CD4-positive, alpha-beta T cell (primary cell): ENCODE measurements around the gene ACACB. TPM values are rescaled to one million over a fixed set of nuclear protein-coding genes. Genes with fewer than 3 reads are reported as not detected.

ENCODE experiments used
- ATAC-seq: fragments of 200-7000 bp; cut with Tn5 transposase; one replicate; pipeline ENCODE4 v1.10.0; 2022; ENCODE audit warnings: mild to moderate bottlenecking; ENCODE audit not compliant: poor library complexity
- CTCF ChIA-PET: fragments of 350-600 bp; sonication (Branson Sonifier 250); formaldehyde crosslinking; loops from one replicate; lab custom pipeline; 2021; ENCODE audit warnings: antibody characterized with exemption, inconsistent platforms; lab: Charles Lee
- POLR2A ChIA-PET: fragments of 350-600 bp; sonication (Branson Sonifier 250); formaldehyde crosslinking; loops from one replicate; lab custom pipeline; 2021; ENCODE audit warnings: antibody characterized with exemption, inconsistent platforms; lab: Charles Lee
- DNase-seq, 14 experiments: peaks; one replicate each; pipeline ENCODE4 v3.0.0-alpha.2; 2013 to 2020; ENCODE audit warnings: mixed read lengths in 2 of 14
- H3K27ac ChIP-seq, 2 donors: one replicate each; pipeline versions ENCODE4 v1.5.1 to v1.7.0; 2013; ENCODE audit warnings: low read length in 2 of 2, low read depth in 1 of 2, mild to moderate bottlenecking in 1 of 2
- H3K27me3 ChIP-seq, 2 experiments: 1 replicate in 1 of 2; 2 replicates in 1 of 2; pipeline versions ENCODE4 v1.6.1 to v1.7.0; 2013; ENCODE audit warnings: low read length in 2 of 2, control low read depth in 1 of 2, mild to moderate bottlenecking in 1 of 2, moderate library complexity in 1 of 2; ENCODE audit not compliant: insufficient read depth in 2 of 2, control insufficient read depth in 1 of 2
- H3K36me3 ChIP-seq: one replicate; pipeline ENCODE4 v1.6.1; 2013; ENCODE audit warnings: low read length, control low read depth; ENCODE audit not compliant: insufficient read depth
- H3K4me1 ChIP-seq: one replicate; pipeline ENCODE4 v1.6.1; 2013; ENCODE audit warnings: low read length, control low read depth; ENCODE audit not compliant: insufficient read depth
- H3K4me3 ChIP-seq: one replicate; pipeline ENCODE4 v1.5.1; 2013; ENCODE audit warnings: mild to moderate bottlenecking, low read length, moderate library complexity
- H3K9me3 ChIP-seq, 2 experiments: 1 replicate in 1 of 2; 2 replicates in 1 of 2; pipeline versions ENCODE4 v1.6.1 to v1.7.0; 2013; ENCODE audit warnings: low read length in 2 of 2, mild to moderate bottlenecking in 2 of 2, control low read depth in 1 of 2, moderate library complexity in 1 of 2; ENCODE audit not compliant: control insufficient read depth in 1 of 2, insufficient read depth in 1 of 2
- H3K27ac Mint-ChIP-seq: one replicate; pipeline ENCODE4 v1.8.0; 2020; ENCODE audit warnings: mixed read lengths
- H3K27me3 Mint-ChIP-seq: one replicate; pipeline ENCODE4 v1.8.0; 2021; ENCODE audit warnings: mixed read lengths
- H3K36me3 Mint-ChIP-seq: one replicate; pipeline ENCODE4 v1.8.0; 2021; ENCODE audit warnings: low read depth, mixed read lengths
- H3K4me1 Mint-ChIP-seq: one replicate; pipeline ENCODE4 v1.8.0; 2021; ENCODE audit warnings: low read depth, mixed read lengths
- H3K4me3 Mint-ChIP-seq: one replicate; pipeline ENCODE4 v1.8.0; 2020; ENCODE audit warnings: mild to moderate bottlenecking, mixed read lengths
- H3K9me3 Mint-ChIP-seq: one replicate; pipeline ENCODE4 v1.8.0; 2020; ENCODE audit warnings: mixed read lengths
- CTCF ChIP-seq: fragments of 200-600 bp; IDR thresholded peaks from one replicate; pipeline ENCODE4 v1.8.0; 2022; ENCODE audit warnings: antibody characterized with exemption, mild to moderate bottlenecking
- intact Hi-C, 2 experiments: fragments of 100-400 bp; cut with DNase I in 1 of 2; cut with micrococcal nuclease in 1 of 2; formaldehyde crosslinking; loops; one replicate each; pipeline versions ENCODE4 v1.15.1 to v1.9.0; 2023 to 2025; cut with DNase I, micrococcal nuclease
- total RNA-seq, 174 experiments: library from RNA in 2 of 174; stranded (reverse) in 2 of 174; gene quantifications; one replicate each; pipeline ENCODE4 v1.2.3 and lab custom pipeline; 2021 to 2026

Gene ACACB
- total RNA-seq, 2 experiments from 2014 or later, result 30.3 to 32.2 TPM

- Histone ChIP-seq H3K4me1 (no peaks in the 10 kb centered on the region), H3K27ac (no peak overlapping the region), H3K27me3 (peaks cover 17 to 26% of the 10 kb centered on the region in 2 experiments), H3K36me3 (no peaks in the 10 kb centered on the region), H3K9me3 (peaks cover 0 to 7% of the 10 kb centered on the region in 2 experiments), H3K4me3 (no peak overlapping the region)
- H3K36me3 Mint-ChIP-seq, result no peaks in the 10 kb centered on the region
- no peak for DNase-seq
- no peaks in the 10 kb centered on the region for H3K9me3 Mint-ChIP-seq
- POLR2A ChIA-PET, result no interaction called here
- H3K27me3 Mint-ChIP-seq, result peaks cover 40% of the 10 kb centered on the region
- H3K4me3 Mint-ChIP-seq, result no peak overlapping the region
- intact Hi-C loops, result no loop called here
- TF ChIP-seq CTCF, result no peak
- no peaks in the 10 kb centered on the region for H3K4me1 Mint-ChIP-seq
- no peak overlapping the region for H3K27ac Mint-ChIP-seq
- CTCF ChIA-PET, result no interaction called here
- ATAC-seq, result no peak
Measured at GRCh38 chr12:109296431-109296830, 180.0 kb downstream of the ACACB start.

GRCh38 chr12:109299849-109300248, 183.5 kb downstream of the ACACB start:
- H3K36me3 Mint-ChIP-seq, result no peaks in the 10 kb centered on the region
- intact Hi-C loops, result no loop called here
- Histone ChIP-seq H3K36me3 (no peaks in the 10 kb centered on the region), H3K4me3 (no peak overlapping the region), H3K4me1 (no peaks in the 10 kb centered on the region), H3K9me3 (no peaks in the 10 kb centered on the region), H3K27me3 (peaks cover 6 to 10% of the 10 kb centered on the region in 2 experiments), H3K27ac (no peak overlapping the region)
- peaks cover 36% of the 10 kb centered on the region for H3K27me3 Mint-ChIP-seq
- H3K4me3 Mint-ChIP-seq, result no peak overlapping the region
- H3K9me3 Mint-ChIP-seq, result no peaks in the 10 kb centered on the region
- no peak for ATAC-seq
- no peak for TF ChIP-seq CTCF
- no peak overlapping the region for H3K27ac Mint-ChIP-seq
- no peaks in the 10 kb centered on the region for H3K4me1 Mint-ChIP-seq
- DNase-seq, result no peak
- ChIA-PET CTCF (no interaction called here), POLR2A (no interaction called here)

GRCh38 chr12:109301643-109302168, 185.3 kb downstream of the ACACB start:
- intact Hi-C loops, result no loop called here
- Histone ChIP-seq H3K27me3 (peaks cover 16 to 17% of the 10 kb centered on the region in 2 experiments), H3K4me1 (no peaks in the 10 kb centered on the region), H3K9me3 (no peaks in the 10 kb centered on the region), H3K27ac (no peak overlapping the region), H3K36me3 (no peaks in the 10 kb centered on the region), H3K4me3 (no peak overlapping the region)
- H3K4me1 Mint-ChIP-seq, result no peaks in the 10 kb centered on the region
- DNase-seq (no peak), ATAC-seq (no peak)
- no peak for TF ChIP-seq CTCF
- H3K27ac Mint-ChIP-seq, result no peak overlapping the region
- H3K36me3 Mint-ChIP-seq, result no peaks in the 10 kb centered on the region
- ChIA-PET CTCF (no interaction called here), POLR2A (no interaction called here)
- no peak overlapping the region for H3K4me3 Mint-ChIP-seq
- peaks cover 41% of the 10 kb centered on the region for H3K27me3 Mint-ChIP-seq
- no peaks in the 10 kb centered on the region for H3K9me3 Mint-ChIP-seq
